HEK293T (cell line): Measurements from ENCODE around the gene BCCIP.

Experiments used
- BHLHE40 ChIP-seq: fragments of 450-650 bp; IDR thresholded peaks from 2 replicates; pipeline ENCODE4 v1.6.1; 2016; ENCODE audit warnings: mild to moderate bottlenecking, moderate library complexity, borderline replicate concordance
- ELF4 ChIP-seq: fragments of 450-650 bp; IDR thresholded peaks from 2 replicates; pipeline ENCODE4 v1.6.1; 2017; ENCODE audit warnings: antibody characterized with exemption
- FOXA1 ChIP-seq: fragments of 450-650 bp; IDR thresholded peaks from 2 replicates; pipeline ENCODE4 v1.6.1; 2016; ENCODE audit warnings: mild to moderate bottlenecking
- FOXK2 ChIP-seq: fragments of 450-650 bp; IDR thresholded peaks from 2 replicates; pipeline ENCODE4 v1.6.1; 2016; ENCODE audit warnings: mild to moderate bottlenecking
- HDGF ChIP-seq: fragments of 450-650 bp; IDR thresholded peaks from 2 replicates; pipeline ENCODE4 v1.6.1; 2017; ENCODE audit warnings: antibody characterized with exemption, borderline replicate concordance
- LEF1 ChIP-seq: fragments of 450-650 bp; IDR thresholded peaks from 2 replicates; pipeline ENCODE4 v1.6.1; 2017; ENCODE audit warnings: mild to moderate bottlenecking, borderline replicate concordance
- SP1 ChIP-seq: fragments of 450-650 bp; IDR thresholded peaks from 2 replicates; pipeline ENCODE4 v1.6.1; 2017
- SUZ12 ChIP-seq: fragments of 450-650 bp; IDR thresholded peaks from 2 replicates; pipeline ENCODE4 v1.6.1; 2016; ENCODE audit warnings: mild to moderate bottlenecking
- TF ChIP-seq, protein P1 (sequence below): fragments of 450-650 bp; IDR thresholded peaks from 2 replicates; pipeline ENCODE4 v1.6.1; 2016

DNA sequence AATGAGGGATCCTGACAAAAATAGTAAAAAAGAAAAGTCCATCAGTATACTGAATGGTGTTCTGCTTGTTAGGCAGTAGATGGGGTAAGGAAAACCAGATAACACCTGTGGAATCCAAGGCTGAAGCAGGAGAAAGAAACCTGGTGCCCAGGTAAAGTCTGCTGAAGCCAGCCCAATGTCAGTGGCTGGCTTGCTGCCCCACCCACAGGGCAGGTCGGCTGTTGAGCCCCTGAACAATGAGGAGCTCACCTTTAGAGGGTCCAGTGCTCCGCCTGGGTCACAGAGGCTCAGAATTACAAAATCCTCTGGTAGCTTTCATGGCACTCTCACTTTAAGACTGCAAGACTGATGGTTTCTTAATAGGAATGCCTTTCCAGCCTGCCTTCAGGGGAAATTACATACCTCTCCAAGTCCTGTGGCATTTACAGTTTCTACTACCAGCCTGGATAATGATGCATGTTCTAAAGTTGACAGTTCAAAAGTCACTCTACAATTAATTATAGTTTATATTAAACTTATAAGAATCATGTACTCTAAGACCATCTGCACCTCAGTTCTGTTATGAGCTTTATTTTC lies 33.9 kb downstream of the BCCIP start:
- TF ChIP-seq BHLHE40 (no peak), SP1 (no peak), LEF1 (no peak), SUZ12 (no peak), FOXA1 (no peak), HDGF (no peak), FOXK2 (no peak), ELF4 (no peak)
- TF ChIP-seq, protein P1, sequence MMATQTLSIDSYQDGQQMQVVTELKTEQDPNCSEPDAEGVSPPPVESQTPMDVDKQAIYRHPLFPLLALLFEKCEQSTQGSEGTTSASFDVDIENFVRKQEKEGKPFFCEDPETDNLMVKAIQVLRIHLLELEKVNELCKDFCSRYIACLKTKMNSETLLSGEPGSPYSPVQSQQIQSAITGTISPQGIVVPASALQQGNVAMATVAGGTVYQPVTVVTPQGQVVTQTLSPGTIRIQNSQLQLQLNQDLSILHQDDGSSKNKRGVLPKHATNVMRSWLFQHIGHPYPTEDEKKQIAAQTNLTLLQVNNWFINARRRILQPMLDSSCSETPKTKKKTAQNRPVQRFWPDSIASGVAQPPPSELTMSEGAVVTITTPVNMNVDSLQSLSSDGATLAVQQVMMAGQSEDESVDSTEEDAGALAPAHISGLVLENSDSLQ: no peak
